H1 (cell line): Measurements from ENCODE around the gene ZNF609. TPM values are rescaled to one million over a fixed set of nuclear protein-coding genes. Genes with fewer than 3 reads are reported as not detected.

Source experiments
- CTCF ChIA-PET: fragments of 300-600 bp; sonication (Branson Sonifier 250); formaldehyde crosslinking; loops from one replicate; lab custom pipeline; 2021; ENCODE audit not compliant: partially characterized antibody; lab: Charles Lee
- POLR2A ChIA-PET: fragments of 300-600 bp; sonication (Branson Sonifier 250); formaldehyde crosslinking; loops from one replicate; lab custom pipeline; 2021; ENCODE audit warnings: inconsistent platforms; ENCODE audit not compliant: partially characterized antibody; lab: Charles Lee
- DNase-seq, 2 experiments: peaks; one replicate each; pipeline versions ENCODE4 v3.0.0 to v3.0.0-alpha.2; 2010 to 2022; ENCODE audit warnings: low spot score in 2 of 2, low read depth in 1 of 2, mixed read lengths in 1 of 2
- FAIRE-seq: peaks from 2 replicates; lab custom pipeline; 2011; peaks lifted over from hg19 to GRCh38; lab: Jason Lieb, UNC
- H2AFZ ChIP-seq: 2 replicates; pipeline ENCODE4 v1.8.1; 2012; ENCODE audit warnings: low read length, inconsistent platforms
- H2AK5ac ChIP-seq: 2 replicates; pipeline ENCODE4 v1.6.1; 2013; ENCODE audit warnings: low read depth, low read length
- H2BK120ac ChIP-seq: replicated peaks from 2 replicates; pipeline ENCODE3; 2013; ENCODE audit warnings: low read depth, low read length, inconsistent platforms
- H2BK12ac ChIP-seq: 2 replicates; pipeline ENCODE4 v1.6.1; 2013; ENCODE audit warnings: low read depth, low read length
- H2BK15ac ChIP-seq: 2 replicates; pipeline ENCODE4 v1.6.1; 2013; ENCODE audit warnings: low read length
- H2BK20ac ChIP-seq: 2 replicates; pipeline ENCODE4 v1.6.1; 2013; ENCODE audit warnings: low read length
- H2BK5ac ChIP-seq: 2 replicates; pipeline ENCODE4 v1.6.1; 2013; ENCODE audit warnings: low read depth, low read length
- H3K14ac ChIP-seq: 2 replicates; pipeline ENCODE4 v1.6.1; 2013; ENCODE audit warnings: inconsistent platforms; ENCODE audit not compliant: insufficient read length
- H3K18ac ChIP-seq: 2 replicates; pipeline ENCODE4 v1.6.1; 2013; ENCODE audit warnings: low read length; ENCODE audit errors: extremely low read depth
- H3K23ac ChIP-seq: 2 replicates; pipeline ENCODE4 v1.6.1; 2013; ENCODE audit warnings: inconsistent platforms; ENCODE audit not compliant: insufficient read length
- H3K23me2 ChIP-seq: 2 replicates; pipeline ENCODE4 v1.6.1; 2013; ENCODE audit warnings: low read depth, low read length
- H3K27ac ChIP-seq: 2 replicates; pipeline ENCODE4 v1.6.1; 2011; ENCODE audit warnings: low read depth, low read length, inconsistent platforms
- H3K27me3 ChIP-seq, 4 experiments: replicated peaks in 1 of 4; 1 replicate in 1 of 4; 2 replicates in 3 of 4; pipeline versions ENCODE4 v1.6.1 to v1.8.1; 2011 to 2013; ENCODE audit warnings: low read length in 3 of 4, mild to moderate bottlenecking in 3 of 4, inconsistent platforms in 2 of 4, mixed read lengths in 2 of 4, moderate library complexity in 1 of 4; ENCODE audit not compliant: control insufficient read depth in 3 of 4, insufficient read depth in 3 of 4; ENCODE audit errors: extremely low read depth in 1 of 4
- H3K36me3 ChIP-seq, 4 experiments: 2 replicates each; pipeline versions ENCODE4 v1.6.1 to v1.8.1; 2011 to 2013; ENCODE audit warnings: mild to moderate bottlenecking in 4 of 4, low read length in 3 of 4, moderate library complexity in 2 of 4, control low read depth in 1 of 4, inconsistent platforms in 1 of 4; ENCODE audit not compliant: insufficient read depth in 4 of 4, control insufficient read depth in 2 of 4
- H3K4ac ChIP-seq: replicated peaks from 2 replicates; pipeline ENCODE3; 2013; ENCODE audit warnings: low read length, low read depth, mixed read lengths, inconsistent platforms; ENCODE audit not compliant: insufficient read length
- H3K4me1 ChIP-seq, 4 experiments: replicated peaks in 1 of 4; 1 replicate in 1 of 4; 2 replicates in 3 of 4; pipeline versions ENCODE4 v1.6.1 to v1.8.1; 2011 to 2013; ENCODE audit warnings: low read length in 3 of 4, inconsistent platforms in 2 of 4, mixed read lengths in 1 of 4; ENCODE audit not compliant: insufficient read depth in 4 of 4, control insufficient read depth in 3 of 4
- H3K4me2 ChIP-seq, 2 experiments: 2 replicates each; pipeline versions ENCODE4 v1.6.1 to v1.8.1; 2011 to 2013; ENCODE audit warnings: low read depth in 2 of 2, low read length in 2 of 2, control low read depth in 1 of 2, inconsistent platforms in 1 of 2, mild to moderate bottlenecking in 1 of 2; ENCODE audit not compliant: insufficient read depth in 1 of 2
- H3K4me3 ChIP-seq, 4 experiments: fragments of 200-600, 300-600 bp in 1 of 4; sonication (generic), shearing (Covaris generic), sonication (Bioruptor Twin) in 1 of 4; 2 replicates each; pipeline versions ENCODE4 v1.5.1 to v1.8.1; 2011 to 2016; ENCODE audit warnings: low read length in 4 of 4, low read depth in 3 of 4, control low read depth in 2 of 4, inconsistent platforms in 2 of 4, mild to moderate bottlenecking in 2 of 4, mixed read lengths in 1 of 4, moderate library complexity in 1 of 4; ENCODE audit not compliant: insufficient read depth in 2 of 4; ENCODE audit errors: extremely low read depth in 1 of 4
- H3K56ac ChIP-seq: replicated peaks from 2 replicates; pipeline ENCODE3; 2013; ENCODE audit warnings: low read depth, mild to moderate bottlenecking, mixed read lengths, low read length, inconsistent platforms; ENCODE audit not compliant: insufficient read length
- H3K79me1 ChIP-seq: 2 replicates; pipeline ENCODE4 v1.6.1; 2013; ENCODE audit warnings: low read depth, low read length, control low read depth
- H3K79me2 ChIP-seq, 2 experiments: 2 replicates each; pipeline versions ENCODE4 v1.6.1 to v1.8.1; 2012 to 2013; ENCODE audit warnings: low read length in 2 of 2, mild to moderate bottlenecking in 2 of 2, inconsistent platforms in 1 of 2; ENCODE audit not compliant: insufficient read depth in 2 of 2, control insufficient read depth in 1 of 2
- H3K9ac ChIP-seq, 4 experiments: replicated peaks in 1 of 4; 1 replicate in 1 of 4; 2 replicates in 3 of 4; pipeline versions ENCODE4 v1.6.1 to v1.8.1; 2011 to 2013; ENCODE audit warnings: low read depth in 3 of 4, low read length in 3 of 4, control low read depth in 2 of 4, mild to moderate bottlenecking in 2 of 4, moderate library complexity in 2 of 4, inconsistent platforms in 1 of 4; ENCODE audit errors: extremely low read depth in 1 of 4
- H3K9me3 ChIP-seq, 2 experiments: 2 replicates each; pipeline versions ENCODE4 v1.6.1 to v1.8.1; 2012 to 2013; ENCODE audit warnings: mild to moderate bottlenecking in 2 of 2, moderate library complexity in 2 of 2, control low read depth in 1 of 2, inconsistent platforms in 1 of 2, low read depth in 1 of 2, low read length in 1 of 2, mixed read lengths in 1 of 2; ENCODE audit not compliant: insufficient read depth in 2 of 2
- H4K20me1 ChIP-seq, 2 experiments: replicated peaks in 1 of 2; 2 replicates each; pipeline versions ENCODE3 to v1.8.1; 2011 to 2013; ENCODE audit warnings: inconsistent platforms in 2 of 2, low read length in 2 of 2, mild to moderate bottlenecking in 1 of 2; ENCODE audit not compliant: insufficient read depth in 2 of 2, control insufficient read depth in 1 of 2
- H4K5ac ChIP-seq: 2 replicates; pipeline ENCODE4 v1.6.1; 2013; ENCODE audit warnings: low read length, low read depth, mixed read lengths, inconsistent platforms; ENCODE audit not compliant: insufficient read length
- H4K8ac ChIP-seq: 2 replicates; pipeline ENCODE4 v1.8.0; 2013; ENCODE audit warnings: mild to moderate bottlenecking, moderate library complexity, low read length, inconsistent platforms; ENCODE audit not compliant: insufficient read depth; ENCODE audit errors: extremely low read depth
- H4K91ac ChIP-seq: replicated peaks from 2 replicates; pipeline ENCODE3; 2013; ENCODE audit warnings: low read length, mixed read lengths, inconsistent platforms; ENCODE audit not compliant: insufficient read length
- CTCF ChIP-seq, 3 experiments: IDR thresholded peaks; 1 replicate in 2 of 3; 2 replicates in 1 of 3; pipeline versions ENCODE4 v1.5.1 to v1.6.1; 2011; ENCODE audit warnings: low read length in 3 of 3, mild to moderate bottlenecking in 3 of 3, inconsistent platforms in 2 of 3, low read depth in 1 of 3, moderate library complexity in 1 of 3; ENCODE audit not compliant: insufficient read depth in 1 of 3; ENCODE audit errors: control extremely low read depth in 1 of 3
- HDAC6 ChIP-seq: IDR thresholded peaks from one replicate; pipeline ENCODE4 v1.7.1; 2012; ENCODE audit warnings: low read depth, mild to moderate bottlenecking, inconsistent platforms, low read length, moderate library complexity
- NRF1 ChIP-seq: IDR thresholded peaks from 2 replicates; pipeline ENCODE4 v1.6.1; 2011; ENCODE audit warnings: mild to moderate bottlenecking, low read depth, low read length, improper control_type of control experiment
- POU5F1 ChIP-seq: IDR thresholded peaks from 2 replicates; pipeline ENCODE4 v1.6.1; 2011; ENCODE audit warnings: low read depth, mild to moderate bottlenecking, low read length, moderate library complexity
- RXRA ChIP-seq: IDR thresholded peaks from 2 replicates; pipeline ENCODE4 v1.6.1; 2011; ENCODE audit warnings: low read depth, mild to moderate bottlenecking, low read length, moderate library complexity; ENCODE audit not compliant: insufficient read depth
- SIX5 ChIP-seq: IDR thresholded peaks from 2 replicates; pipeline ENCODE4 v1.6.1; 2011; ENCODE audit warnings: mild to moderate bottlenecking, low read depth, low read length
- TAF1 ChIP-seq: IDR thresholded peaks from 2 replicates; pipeline ENCODE4 v1.6.1; 2011; ENCODE audit warnings: mild to moderate bottlenecking, low read depth, low read length
- TEAD4 ChIP-seq: IDR thresholded peaks from 2 replicates; pipeline ENCODE4 v1.6.1; 2012; ENCODE audit warnings: low read depth, low read length, inconsistent platforms, mixed read lengths
- polyA plus RNA-seq, 7 experiments: library from polyadenylated mRNA; depleted of rRNA in 3 of 7; stranded (reverse) in 5 of 7; unstranded in 2 of 7; fragments of >200 nt in 5 of 7; fragments of 200-250 nt in 2 of 7; gene quantifications; 1 replicate in 5 of 7; 2 replicates in 1 of 7; 4 replicates in 1 of 7; pipeline versions ENCODE4 v1.2.1 to v1.2.3, GENCODE V29; 2011 to 2013; ENCODE audit warnings: missing spikeins in 2 of 7, mixed read lengths in 2 of 7
- total RNA-seq: library from RNA; stranded (reverse); fragmentation: NEBNext Ultra II Directional; extraction: Animal tissue kit (Norgen Biotek cat#: 25700); gene quantifications from 2 replicates; pipeline ENCODE4 v1.2.1, GENCODE V29; 2021

Gene ZNF609
- total and polyA plus RNA-seq, 2 of the 8 experiments (the other 6 are each of a cell fraction or from before 2014, with no cell fraction given) = 15.5 to 47.8 TPM

GRCh38 chr15:64547275-64547674 lies 86.9 kb downstream of the ZNF609 start:
- H2BK5ac ChIP-seq = no peak overlapping the region
- no peak overlapping the region for H3K9ac ChIP-seq
- H2AFZ ChIP-seq = no peak overlapping the region
- no peak overlapping the region for H3K56ac ChIP-seq
- H3K79me2 ChIP-seq = peaks cover 0 to 86% of the 10 kb centered on the region in 2 experiments; a peak in 3 of 4 replicates
- H3K18ac ChIP-seq = no peak overlapping the region
- DNase-seq = no peak
- no peak overlapping the region for H3K4ac ChIP-seq
- FAIRE-seq = no peak
- no peak overlapping the region for H3K4me2 ChIP-seq
- no peak overlapping the region for H3K23ac ChIP-seq
- H3K27ac ChIP-seq = no peak overlapping the region
- H4K91ac ChIP-seq = no peak overlapping the region
- no peak overlapping the region for H4K8ac ChIP-seq
- no peaks in the 10 kb centered on the region for H3K4me1 ChIP-seq
- H3K23me2 ChIP-seq = no peaks in the 10 kb centered on the region
- peaks cover 2 to 14% of the 10 kb centered on the region in 2 experiments for H4K20me1 ChIP-seq
- no peak overlapping the region for H2AK5ac ChIP-seq
- no peaks in the 10 kb centered on the region for H3K27me3 ChIP-seq
- no peak overlapping the region for H4K5ac ChIP-seq
- no peak overlapping the region for H2BK20ac ChIP-seq
- no peak overlapping the region for H2BK120ac ChIP-seq
- TF ChIP-seq CTCF (IDR thresholded peaks at IDR 0.05; ENCODE audit: control extremely low read depth in 1 of 3, insufficient read depth in 1 of 3, low read depth in 1 of 3, low read length in 3 of 3) (no peak), POU5F1 (no peak), HDAC6 (no peak), RXRA (no peak), SIX5 (no peak), TEAD4 (no peak), NRF1 (no peak), TAF1 (no peak)
- H3K14ac ChIP-seq = no peak overlapping the region
- no peaks in the 10 kb centered on the region for H3K9me3 ChIP-seq
- H2BK12ac ChIP-seq = no peak overlapping the region
- no peak overlapping the region for H3K4me3 ChIP-seq
- POLR2A ChIA-PET = no interaction called here
- H2BK15ac ChIP-seq = no peak overlapping the region
- CTCF ChIA-PET = interaction anchor here (1.1 kb wide), 1 partner anchor 160 kb away, joined by 3 read pairs; the partner anchor contains the start of gene TRIP4
- peaks cover under 1% of the 10 kb centered on the region for H3K79me1 ChIP-seq
- no peaks in the 10 kb centered on the region for H3K36me3 ChIP-seq
